IMR-90 (cell line): ENCODE results near the gene BCL11B. TPM values are rescaled to one million over a fixed set of nuclear protein-coding genes. Genes with fewer than 3 reads are reported as not detected.

Experiments used
- ATAC-seq: fragments of 200-7000 bp; cut with Tn5 transposase; 2 replicates; pipeline ENCODE4 v1.9.1; 2020; ENCODE audit warnings: low read depth, mild to moderate bottlenecking, moderate library complexity
- BruUV-seq: library from RNA; stranded (reverse); fragments of 400-500 nt; replicated peaks from 2 replicates; lab custom pipeline; 2021; lab: Mats Ljungman, UMichigan
- CTCF ChIA-PET: fragments of 300-600 bp; formaldehyde crosslinking; extraction: SDS; loops from one replicate; lab custom pipeline; 2021; ENCODE audit warnings: antibody characterized with exemption; lab: Yijun Ruan, JAX
- POLR2A ChIA-PET: fragments of 300-600 bp; sonication (Branson Sonifier 250); formaldehyde crosslinking; loops from one replicate; lab custom pipeline; 2022; ENCODE audit warnings: antibody characterized with exemption; ENCODE audit not compliant: unreplicated experiment; lab: Charles Lee
- DNase-seq: peaks from one replicate; pipeline ENCODE4 v3.0.0; 2013
- H2AFZ ChIP-seq: replicated peaks from 2 replicates; pipeline ENCODE3; 2013; ENCODE audit warnings: low read length, mild to moderate bottlenecking; ENCODE audit not compliant: poor library complexity
- H2AK5ac ChIP-seq: 2 replicates; pipeline ENCODE4 v1.6.1; 2013; ENCODE audit warnings: low read depth, low read length, inconsistent platforms
- H2AK9ac ChIP-seq: replicated peaks from 2 replicates; pipeline ENCODE3; 2013; ENCODE audit warnings: mild to moderate bottlenecking, low read depth, low read length, moderate library complexity; ENCODE audit not compliant: poor library complexity
- H2BK120ac ChIP-seq: 2 replicates; pipeline ENCODE4 v1.6.1; 2013; ENCODE audit warnings: low read depth, low read length, inconsistent platforms
- H2BK15ac ChIP-seq: 3 replicates; pipeline ENCODE4 v1.6.1; 2013; ENCODE audit warnings: low read depth, low read length, inconsistent platforms
- H2BK20ac ChIP-seq: 2 replicates; pipeline ENCODE4 v1.6.1; 2013; ENCODE audit warnings: low read depth, mild to moderate bottlenecking, inconsistent platforms, low read length, moderate library complexity
- H2BK5ac ChIP-seq: 2 replicates; pipeline ENCODE4 v1.6.1; 2013; ENCODE audit warnings: mild to moderate bottlenecking, low read depth, low read length, inconsistent platforms; ENCODE audit not compliant: poor library complexity, severe bottlenecking
- H3K14ac ChIP-seq: replicated peaks from 2 replicates; pipeline ENCODE4 v1.6.1; 2013; ENCODE audit warnings: low read depth, low read length, inconsistent platforms
- H3K18ac ChIP-seq: 2 replicates; pipeline ENCODE4 v1.6.1; 2013; ENCODE audit warnings: low read depth, low read length, control low read depth
- H3K23ac ChIP-seq: 2 replicates; pipeline ENCODE4 v1.6.1; 2013; ENCODE audit warnings: low read depth, low read length, inconsistent platforms
- H3K27ac ChIP-seq: 2 replicates; pipeline ENCODE4 v1.5.1; 2013; ENCODE audit warnings: mild to moderate bottlenecking, control low read depth, low read length; ENCODE audit not compliant: insufficient read depth
- H3K27me3 ChIP-seq: 2 replicates; pipeline ENCODE4 v1.6.1; 2013; ENCODE audit warnings: low read length; ENCODE audit not compliant: control insufficient read depth, insufficient read depth
- H3K36me3 ChIP-seq: 2 replicates; pipeline ENCODE4 v1.6.1; 2013; ENCODE audit warnings: low read length, mixed read lengths; ENCODE audit not compliant: control insufficient read depth, insufficient read depth
- H3K4ac ChIP-seq: 2 replicates; pipeline ENCODE4 v1.6.1; 2013; ENCODE audit warnings: low read depth, low read length, inconsistent platforms
- H3K4me1 ChIP-seq: 2 replicates; pipeline ENCODE4 v1.6.1; 2013; ENCODE audit warnings: low read length, mixed read lengths; ENCODE audit not compliant: control insufficient read depth, insufficient read depth
- H3K4me2 ChIP-seq: 2 replicates; pipeline ENCODE4 v1.6.1; 2013; ENCODE audit warnings: low read depth, mild to moderate bottlenecking, control low read depth, low read length, moderate library complexity
- H3K4me3 ChIP-seq: 2 replicates; pipeline ENCODE4 v1.5.1; 2013; ENCODE audit warnings: low read depth, mild to moderate bottlenecking, control low read depth, low read length, moderate library complexity; ENCODE audit not compliant: insufficient read depth
- H3K56ac ChIP-seq: 2 replicates; pipeline ENCODE4 v1.6.1; 2013; ENCODE audit warnings: low read length, inconsistent platforms; ENCODE audit not compliant: insufficient read depth; ENCODE audit errors: extremely low read depth
- H3K79me1 ChIP-seq, 2 experiments: 2 replicates each; pipeline ENCODE4 v1.6.1; 2013; ENCODE audit warnings: low read length in 2 of 2, inconsistent platforms in 1 of 2, low read depth in 1 of 2
- H3K9ac ChIP-seq: 2 replicates; pipeline ENCODE4 v1.6.1; 2013; ENCODE audit warnings: low read depth, low read length, control low read depth
- H3K9me1 ChIP-seq: 2 replicates; pipeline ENCODE4 v1.6.1; 2013; ENCODE audit warnings: low read length, inconsistent platforms; ENCODE audit not compliant: insufficient read depth
- H3K9me3 ChIP-seq: 2 replicates; pipeline ENCODE4 v1.6.1; 2013; ENCODE audit warnings: low read length; ENCODE audit not compliant: control insufficient read depth, insufficient read depth
- H4K20me1 ChIP-seq: 2 replicates; pipeline ENCODE4 v1.6.1; 2013; ENCODE audit warnings: low read length, inconsistent platforms; ENCODE audit not compliant: insufficient read depth
- H4K5ac ChIP-seq: 2 replicates; pipeline ENCODE4 v1.6.1; 2013; ENCODE audit warnings: mild to moderate bottlenecking, low read depth, low read length, control low read depth
- H4K8ac ChIP-seq, 2 experiments: 2 replicates each; pipeline ENCODE4 v1.6.1; 2013; ENCODE audit warnings: low read depth in 2 of 2, low read length in 2 of 2, control low read depth in 1 of 2, inconsistent platforms in 1 of 2
- H4K91ac ChIP-seq: 2 replicates; pipeline ENCODE4 v1.6.1; 2013; ENCODE audit warnings: low read depth, low read length, inconsistent platforms; ENCODE audit not compliant: insufficient read depth
- BHLHE40 ChIP-seq: fragments of 150-350 bp; IDR thresholded peaks from 2 replicates; pipeline ENCODE4 v1.6.1; 2016; ENCODE audit warnings: mild to moderate bottlenecking, low read depth, low read length
- CEBPB ChIP-seq: IDR thresholded peaks from 2 replicates; pipeline ENCODE4 v1.6.1; 2012; ENCODE audit warnings: low read depth, low read length, improper control_type of control experiment
- CHD1 ChIP-seq: IDR thresholded peaks from 2 replicates; pipeline ENCODE4 v1.6.1; 2012; ENCODE audit warnings: low read depth, low read length, improper control_type of control experiment
- FOS ChIP-seq: fragments of 150-350 bp; IDR thresholded peaks from 2 replicates; pipeline ENCODE4 v1.6.1; 2016; ENCODE audit warnings: low read depth, low read length
- MAFK ChIP-seq: IDR thresholded peaks from 2 replicates; pipeline ENCODE4 v1.6.1; 2012; ENCODE audit warnings: low read depth, low read length, improper control_type of control experiment
- MAZ ChIP-seq: IDR thresholded peaks from 2 replicates; pipeline ENCODE4 v1.6.1; 2012; ENCODE audit warnings: low read depth, mild to moderate bottlenecking, low read length, improper control_type of control experiment, moderate library complexity, borderline replicate concordance
- MXI1 ChIP-seq: IDR thresholded peaks from 2 replicates; pipeline ENCODE4 v1.6.1; 2012; ENCODE audit warnings: low read depth, mild to moderate bottlenecking, low read length, moderate library complexity, borderline replicate concordance
- NFE2L2 ChIP-seq: fragments of 150-350 bp; IDR thresholded peaks from 2 replicates; pipeline ENCODE4 v1.6.1; 2016; ENCODE audit warnings: low read depth, mild to moderate bottlenecking, low read length
- POLR2A ChIP-seq: IDR thresholded peaks from 2 replicates; pipeline ENCODE4 v1.6.1; 2012; ENCODE audit warnings: mild to moderate bottlenecking, low read depth, low read length
- RAD21 ChIP-seq: IDR thresholded peaks from 2 replicates; pipeline ENCODE4 v1.6.1; 2012; ENCODE audit warnings: low read length, improper control_type of control experiment
- RCOR1 ChIP-seq: IDR thresholded peaks from 2 replicates; pipeline ENCODE4 v1.6.1; 2012; ENCODE audit warnings: mild to moderate bottlenecking, low read length, improper control_type of control experiment; ENCODE audit not compliant: insufficient replicate concordance
- RFX5 ChIP-seq: IDR thresholded peaks from 2 replicates; pipeline ENCODE4 v1.8.0; 2012; ENCODE audit warnings: low read depth, mild to moderate bottlenecking, low read length, moderate library complexity
- SMC3 ChIP-seq: fragments of 150-350 bp; IDR thresholded peaks from 2 replicates; pipeline ENCODE4 v1.6.1; 2016; ENCODE audit warnings: low read depth, mild to moderate bottlenecking, antibody characterized with exemption, low read length, moderate library complexity
- WGBS, 2 experiments: methylation state at CpG; one replicate each; pipeline versions ENCODE4 v1.1.5 to v1.1.7; 2013; ENCODE audit warnings: missing lambda C conversion rate in 2 of 2; ENCODE audit not compliant: insufficient read length in 1 of 2; ENCODE audit errors: extremely low coverage in 2 of 2; 5-methylcytosine and 5-hydroxymethylcytosine counted together
- dilution Hi-C: fragments of 300-500 bp; cut with HindIII; formaldehyde crosslinking; loops from one replicate; pipeline ENCODE4 v1.14.3; 2018; ENCODE audit warnings: low sequenced_read_pairs; ENCODE audit not compliant: unreplicated experiment
- in situ Hi-C: fragments of 300-500 bp; cut with MboI; formaldehyde crosslinking; loops from 3 replicates; pipeline ENCODE4 v1.14.3; 2019; ENCODE audit warnings: low sequenced_read_pairs, inconsistent platforms, mixed read lengths
- intact Hi-C: fragments of 100-400 bp; cut with micrococcal nuclease; formaldehyde crosslinking; loops from 2 replicates; pipeline ENCODE4 v1.10.0; 2022
- polyA plus RNA-seq, 3 experiments: library from polyadenylated mRNA; depleted of rRNA; stranded (reverse); fragments of >200 nt; gene quantifications; 2 replicates each; pipeline ENCODE4 v1.2.3, GENCODE V29; 2012; ENCODE audit warnings: low replicate concordance in 1 of 3
- total RNA-seq: library from RNA; depleted of rRNA; stranded (reverse); fragments of >200 nt; gene quantifications from 2 replicates; pipeline ENCODE4 v1.2.3, GENCODE V29; 2012
- TF ChIP-seq, protein P1 (sequence below): fragments of 150-350 bp; IDR thresholded peaks from 2 replicates; pipeline ENCODE4 v1.6.1; 2017; ENCODE audit warnings: mild to moderate bottlenecking, antibody characterized with exemption, low read length, low read depth
- TF ChIP-seq, protein P2 (sequence below): conservative IDR thresholded peaks from 2 replicates; pipeline ENCODE4 v1.5.1; 2012; ENCODE audit warnings: mild to moderate bottlenecking, low read depth, low read length, improper control_type of control experiment
- TF ChIP-seq, protein P3 (sequence below): fragments of 150-350 bp; IDR thresholded peaks from 2 replicates; pipeline ENCODE4 v1.6.1; 2016; ENCODE audit warnings: low read depth, mild to moderate bottlenecking, low read length, moderate library complexity, borderline replicate concordance

The BCL11B gene
- total and polyA plus RNA-seq, 2 of the 4 experiments (the other 2 are of a cell fraction), result under 0.01 TPM; not detected in 1

DNA sequence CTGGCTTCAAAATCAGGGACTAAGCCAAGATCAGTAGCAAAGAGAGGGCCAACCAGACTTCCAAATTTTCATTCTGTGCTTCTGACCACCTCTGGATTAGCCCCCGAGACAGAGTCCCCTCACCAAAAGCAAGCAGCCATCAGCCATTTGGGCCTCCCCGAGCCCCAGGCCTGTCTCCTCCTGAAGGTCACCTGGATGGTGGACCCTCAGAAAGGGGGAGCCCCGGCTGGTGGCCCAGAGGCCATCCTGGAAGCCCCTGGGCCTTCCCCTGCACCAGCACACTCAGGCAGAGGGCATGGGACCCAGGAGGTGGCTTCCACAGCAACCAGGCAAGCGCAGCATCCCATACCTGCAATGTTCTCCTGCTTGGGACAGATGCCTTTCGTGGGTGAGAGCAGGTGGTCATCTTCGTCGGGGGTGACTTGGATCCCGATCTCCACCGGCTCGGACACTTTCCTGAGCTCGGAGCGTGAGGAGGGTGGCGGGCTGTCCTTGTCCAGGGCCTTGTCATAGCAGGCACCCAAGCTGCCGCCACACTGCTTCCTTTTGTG lies 14.8 kb downstream of the BCL11B start:
- Histone ChIP-seq H4K8ac (no peak overlapping the region), H2BK120ac (no peak overlapping the region), H4K20me1 (no peaks in the 10 kb centered on the region), H2BK5ac (no peak overlapping the region), H3K9me3 (no peaks in the 10 kb centered on the region), H3K27me3 (peaks cover 11% of the 10 kb centered on the region), H3K4me1 (no peaks in the 10 kb centered on the region), H2BK15ac (no peak overlapping the region), H3K18ac (no peak overlapping the region), H3K23ac (no peak overlapping the region), H3K56ac (no peak overlapping the region), H2AFZ (no peak overlapping the region), H2AK5ac (no peak overlapping the region), H3K36me3 (no peaks in the 10 kb centered on the region), H3K9me1 (no peaks in the 10 kb centered on the region), H3K9ac (no peak overlapping the region), H3K4me2 (no peak overlapping the region), H4K5ac (no peak overlapping the region), H3K27ac (no peak overlapping the region), H3K4ac (no peak overlapping the region), H3K14ac (no peak overlapping the region), H2AK9ac (no peak overlapping the region), H3K79me1 (no peaks in the 10 kb centered on the region), H4K91ac (no peak overlapping the region), H2BK20ac (no peak overlapping the region), H3K4me3 (no peak overlapping the region)
- no peak for TF ChIP-seq CHD1
- TF ChIP-seq, protein P1, sequence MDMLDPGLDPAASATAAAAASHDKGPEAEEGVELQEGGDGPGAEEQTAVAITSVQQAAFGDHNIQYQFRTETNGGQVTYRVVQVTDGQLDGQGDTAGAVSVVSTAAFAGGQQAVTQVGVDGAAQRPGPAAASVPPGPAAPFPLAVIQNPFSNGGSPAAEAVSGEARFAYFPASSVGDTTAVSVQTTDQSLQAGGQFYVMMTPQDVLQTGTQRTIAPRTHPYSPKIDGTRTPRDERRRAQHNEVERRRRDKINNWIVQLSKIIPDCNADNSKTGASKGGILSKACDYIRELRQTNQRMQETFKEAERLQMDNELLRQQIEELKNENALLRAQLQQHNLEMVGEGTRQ, result no peak
- TF ChIP-seq RAD21, result no peak
- TF ChIP-seq MAFK, result no peak
- TF ChIP-seq MXI1, result no peak
- no peak for TF ChIP-seq POLR2A
- no peak for TF ChIP-seq NFE2L2
- no peak for TF ChIP-seq BHLHE40
- TF ChIP-seq, protein P2, sequence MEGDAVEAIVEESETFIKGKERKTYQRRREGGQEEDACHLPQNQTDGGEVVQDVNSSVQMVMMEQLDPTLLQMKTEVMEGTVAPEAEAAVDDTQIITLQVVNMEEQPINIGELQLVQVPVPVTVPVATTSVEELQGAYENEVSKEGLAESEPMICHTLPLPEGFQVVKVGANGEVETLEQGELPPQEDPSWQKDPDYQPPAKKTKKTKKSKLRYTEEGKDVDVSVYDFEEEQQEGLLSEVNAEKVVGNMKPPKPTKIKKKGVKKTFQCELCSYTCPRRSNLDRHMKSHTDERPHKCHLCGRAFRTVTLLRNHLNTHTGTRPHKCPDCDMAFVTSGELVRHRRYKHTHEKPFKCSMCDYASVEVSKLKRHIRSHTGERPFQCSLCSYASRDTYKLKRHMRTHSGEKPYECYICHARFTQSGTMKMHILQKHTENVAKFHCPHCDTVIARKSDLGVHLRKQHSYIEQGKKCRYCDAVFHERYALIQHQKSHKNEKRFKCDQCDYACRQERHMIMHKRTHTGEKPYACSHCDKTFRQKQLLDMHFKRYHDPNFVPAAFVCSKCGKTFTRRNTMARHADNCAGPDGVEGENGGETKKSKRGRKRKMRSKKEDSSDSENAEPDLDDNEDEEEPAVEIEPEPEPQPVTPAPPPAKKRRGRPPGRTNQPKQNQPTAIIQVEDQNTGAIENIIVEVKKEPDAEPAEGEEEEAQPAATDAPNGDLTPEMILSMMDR, result no peak
- TF ChIP-seq FOS, result no peak
- no peak for TF ChIP-seq CEBPB
- TF ChIP-seq, protein P3, sequence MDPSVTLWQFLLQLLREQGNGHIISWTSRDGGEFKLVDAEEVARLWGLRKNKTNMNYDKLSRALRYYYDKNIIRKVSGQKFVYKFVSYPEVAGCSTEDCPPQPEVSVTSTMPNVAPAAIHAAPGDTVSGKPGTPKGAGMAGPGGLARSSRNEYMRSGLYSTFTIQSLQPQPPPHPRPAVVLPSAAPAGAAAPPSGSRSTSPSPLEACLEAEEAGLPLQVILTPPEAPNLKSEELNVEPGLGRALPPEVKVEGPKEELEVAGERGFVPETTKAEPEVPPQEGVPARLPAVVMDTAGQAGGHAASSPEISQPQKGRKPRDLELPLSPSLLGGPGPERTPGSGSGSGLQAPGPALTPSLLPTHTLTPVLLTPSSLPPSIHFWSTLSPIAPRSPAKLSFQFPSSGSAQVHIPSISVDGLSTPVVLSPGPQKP, result no peak
- no peak for TF ChIP-seq SMC3
- TF ChIP-seq MAZ, result no peak
- no peak for TF ChIP-seq RFX5
- TF ChIP-seq RCOR1, result no peak
- POLR2A ChIA-PET, result no interaction called here
- DNase-seq (no peak), ATAC-seq (no peak)
- CTCF ChIA-PET, result no interaction called here
- intact Hi-C loops, result no loop called here
- dilution Hi-C loops, result no loop called here
- 63% methylated on average over 3 of the region's 14 CpGs; no CpG with 5 or more reads in 1 of the 2 experiments for WGBS, 2 experiments
- no TSS peak for BruUV-seq
- in situ Hi-C loops, result no loop called here
